GM21360 (cell line): Measurements from ENCODE around the gene B3GNT5.

ENCODE experiments used
- ATAC-seq: cut with Tn5 transposase; IDR thresholded peaks from one replicate; pipeline ENCODE4 v1.9.1; 2021; ENCODE audit warnings: mild to moderate bottlenecking, moderate library complexity; ENCODE audit not compliant: unreplicated experiment

Gene B3GNT5

DNA sequence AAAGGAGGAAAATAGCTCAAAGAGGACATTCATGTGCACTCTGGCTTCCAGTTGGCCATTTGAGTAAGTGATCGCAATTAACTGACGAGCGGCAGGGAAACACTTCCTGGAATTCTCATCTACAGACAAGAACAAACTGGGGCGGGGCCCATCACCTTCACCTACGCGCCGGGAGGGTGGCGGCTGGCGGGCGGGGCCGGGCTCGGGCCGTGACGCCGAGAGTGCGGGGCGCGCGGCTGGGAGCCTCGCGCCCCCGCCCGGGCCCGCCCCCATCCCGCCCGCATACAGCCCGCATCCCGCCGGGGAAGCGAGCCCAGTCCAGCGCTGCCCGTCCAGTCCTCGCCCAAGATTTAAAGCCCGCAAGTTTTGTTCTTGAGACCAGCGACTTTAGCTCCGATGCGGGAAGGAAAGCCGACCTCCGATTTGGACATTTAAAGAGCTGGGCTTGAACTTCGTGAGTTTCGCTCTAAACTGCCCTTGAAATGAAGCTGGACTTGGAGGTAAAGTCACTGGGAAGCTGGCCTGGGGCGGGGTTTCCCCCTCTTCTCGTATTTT, at the start of gene B3GNT5:
Gene B3GNT5 (plus strand): TSS at position 281 of the 555 bp plus-strand sequence. CDS start 16,546 bp downstream, outside the sequence.
- ATAC-seq: no peak

DNA sequence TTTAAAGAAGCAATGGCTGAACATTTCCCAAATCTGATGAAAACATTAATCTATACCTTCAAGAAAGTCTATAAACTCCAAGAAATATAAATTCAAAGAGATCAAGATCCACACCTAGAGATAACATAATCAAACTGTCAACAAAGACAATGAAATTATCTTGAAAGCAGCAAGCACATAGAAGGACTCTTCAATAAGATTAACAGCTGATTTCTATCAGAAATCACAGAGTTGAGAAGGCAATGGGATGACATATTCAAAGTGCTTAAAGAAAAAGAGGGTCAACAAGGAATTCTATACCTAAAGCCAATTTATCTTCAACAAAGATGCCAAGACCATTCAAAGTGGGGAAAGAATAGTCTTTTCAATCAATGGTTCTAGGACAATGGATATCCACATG, 49.4 kb upstream of the B3GNT5 start:
- no peak for ATAC-seq

DNA sequence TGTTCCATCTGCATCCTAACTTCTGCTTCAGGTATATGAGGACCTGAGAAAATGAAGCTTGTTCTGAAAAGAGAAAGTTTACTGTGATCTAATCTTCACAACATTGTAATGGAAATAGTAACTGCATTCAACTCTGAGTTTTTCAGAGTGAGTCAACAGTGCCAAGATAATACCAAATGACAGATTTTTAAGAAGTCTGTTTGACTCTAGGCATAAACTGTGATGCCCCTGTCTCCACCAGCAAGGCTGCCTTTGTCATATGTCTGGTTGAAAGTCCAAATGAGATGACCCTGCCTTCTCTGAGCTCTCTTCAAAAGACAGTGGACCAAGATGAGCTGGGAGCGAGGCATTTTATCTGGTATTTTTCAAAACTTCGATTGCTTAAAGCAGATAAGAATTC, 44.8 kb upstream of the B3GNT5 start:
- no peak for ATAC-seq

- no peak for ATAC-seq
Measured at GRCh38 chr3:183208800-183209199, 44.3 kb upstream of the B3GNT5 start.

DNA sequence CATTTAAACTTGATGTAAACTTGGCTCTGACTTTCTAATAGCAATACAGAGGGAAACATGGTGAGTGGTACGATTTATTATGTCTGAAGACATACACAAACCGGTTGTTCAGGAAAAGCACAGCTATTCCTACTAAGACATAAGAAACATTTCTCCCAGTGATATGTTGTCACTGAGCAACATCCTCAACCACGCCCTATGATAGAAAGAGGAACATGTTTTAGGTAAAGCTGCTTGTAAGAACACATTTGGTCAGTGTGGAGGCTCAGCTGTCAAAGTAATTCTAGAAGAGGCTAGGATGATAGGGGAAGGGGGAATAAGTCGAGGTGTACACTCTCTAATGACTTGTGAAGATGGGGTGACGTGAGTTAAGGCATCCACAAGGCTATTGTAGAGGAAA, 42.7 kb upstream of the B3GNT5 start:
- no peak for ATAC-seq

DNA sequence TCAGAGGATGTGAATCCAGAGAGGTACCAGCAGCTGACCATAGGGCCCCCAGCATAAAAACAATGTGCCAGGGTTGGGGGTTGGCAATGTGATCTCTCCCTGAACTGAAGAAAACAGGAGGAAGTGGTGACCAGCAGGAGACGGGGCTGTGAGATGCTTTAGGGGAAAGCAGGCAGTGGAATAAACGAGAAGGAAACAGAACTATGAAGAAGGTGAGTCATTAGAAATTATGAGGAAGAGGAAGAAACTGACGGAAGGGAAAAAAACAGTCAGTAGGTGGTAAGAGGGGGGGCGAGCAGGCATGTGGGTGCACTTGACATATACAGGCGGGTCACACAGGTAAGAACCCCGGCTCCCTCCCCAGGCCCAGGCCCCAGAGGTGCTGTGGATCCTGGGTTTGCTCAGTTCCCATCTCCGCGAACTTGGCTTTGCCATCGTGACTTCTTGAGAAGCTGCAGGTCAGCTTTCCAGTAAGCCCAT, 42.2 kb upstream of the B3GNT5 start:
- no peak for ATAC-seq

DNA sequence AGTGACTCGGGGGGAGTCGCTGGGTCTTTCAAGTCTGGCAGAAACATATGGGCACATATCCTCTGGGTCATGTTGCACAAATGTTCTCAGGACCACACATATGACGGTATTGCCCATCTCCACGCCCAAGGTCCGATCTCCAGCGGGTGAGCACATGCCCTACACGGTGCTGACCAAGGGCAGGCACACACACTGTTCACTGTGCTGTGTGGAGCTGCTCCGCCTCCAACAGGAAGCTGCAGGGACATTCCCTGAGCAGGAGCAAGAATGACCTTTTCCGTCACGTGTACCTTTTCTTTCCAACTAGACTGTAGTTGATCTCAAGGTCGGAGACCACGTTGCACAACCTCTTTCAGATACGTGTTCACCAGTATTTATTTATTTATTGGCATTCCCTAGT, 41.7 kb upstream of the B3GNT5 start:
- no peak for ATAC-seq

- ATAC-seq: no peak
Measured at GRCh38 chr3:183212096-183212495, 41.0 kb upstream of the B3GNT5 start.

GRCh38 chr3:183212565-183212964, 40.5 kb upstream of the B3GNT5 start:
- ATAC-seq: no peak

DNA sequence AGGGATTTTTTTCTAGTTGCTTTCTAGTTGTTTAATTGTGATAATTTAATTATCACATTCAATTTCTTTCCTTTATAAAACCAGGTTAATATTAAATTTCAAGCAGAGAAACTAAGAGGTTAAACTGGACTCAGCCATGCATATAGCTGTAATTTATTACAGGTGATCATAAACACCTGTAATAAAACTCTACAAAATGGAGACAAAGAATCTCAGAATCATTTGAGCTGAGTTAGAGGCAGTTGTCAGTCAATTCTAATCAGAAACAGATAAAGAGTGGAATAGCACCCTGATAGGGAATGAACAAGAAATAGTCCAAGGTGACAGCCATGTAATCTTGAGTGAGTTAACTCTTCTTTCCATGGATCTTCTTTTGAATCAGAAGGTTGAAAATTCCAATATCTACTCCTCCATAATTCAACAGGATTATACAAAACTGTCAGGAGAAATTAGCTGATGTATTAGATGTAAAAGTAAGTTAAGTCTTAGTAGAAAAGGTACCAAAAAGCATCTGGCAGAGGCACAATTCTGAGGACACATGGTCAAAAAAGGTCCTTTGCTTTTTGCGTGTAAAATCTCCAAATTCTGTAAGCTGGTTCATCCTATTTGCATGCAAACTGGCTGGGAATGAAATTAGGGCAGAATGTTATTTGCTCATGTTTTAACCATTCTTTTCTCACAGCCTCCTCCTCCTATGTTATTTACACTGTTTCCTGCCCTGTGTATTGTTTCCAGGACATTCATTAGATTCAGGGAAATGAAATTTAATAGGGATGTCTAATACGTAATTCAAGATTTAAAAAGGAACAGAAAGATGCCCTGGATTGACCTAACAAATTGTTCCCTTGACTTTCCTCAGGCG, 39.4 kb upstream of the B3GNT5 start:
- ATAC-seq: no peak

GRCh38 chr3:183214277-183214612, 38.8 kb upstream of the B3GNT5 start:
- no peak for ATAC-seq

DNA sequence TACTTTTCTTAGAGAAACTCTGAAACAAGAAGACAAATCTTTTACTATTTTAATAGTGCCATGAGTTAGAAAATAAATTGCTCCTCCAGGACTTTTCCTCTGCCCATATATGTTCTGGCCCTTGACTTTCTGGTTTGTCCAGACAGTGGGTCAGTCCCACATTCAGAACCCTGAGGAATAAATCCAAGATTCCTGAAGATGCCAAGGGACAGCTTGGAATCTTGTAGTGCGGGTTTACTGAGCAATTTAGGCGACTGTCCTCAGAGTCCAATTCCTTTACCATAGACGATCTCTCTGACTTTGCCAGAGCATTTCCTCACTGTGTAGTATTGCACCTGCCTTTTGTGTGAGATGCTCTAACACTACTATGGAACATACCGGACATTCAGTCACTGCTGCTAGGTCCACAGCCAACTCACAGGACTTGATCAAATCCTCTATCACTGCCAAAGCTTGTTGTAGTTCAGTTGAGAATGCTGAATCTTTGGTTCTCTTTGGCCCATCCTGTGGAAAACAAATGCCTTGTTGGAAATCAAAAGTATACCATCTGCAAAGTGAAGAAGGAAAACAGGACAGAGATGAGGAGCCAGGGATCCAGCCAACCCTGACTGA, 37.4 kb upstream of the B3GNT5 start:
- ATAC-seq: no peak

GRCh38 chr3:183217548-183218332, 35.3 kb upstream of the B3GNT5 start:
- no peak for ATAC-seq

- ATAC-seq: no peak
Measured at GRCh38 chr3:183218826-183219225, 34.2 kb upstream of the B3GNT5 start.

GRCh38 chr3:183220828-183221227, 32.2 kb upstream of the B3GNT5 start:
- no peak for ATAC-seq

DNA sequence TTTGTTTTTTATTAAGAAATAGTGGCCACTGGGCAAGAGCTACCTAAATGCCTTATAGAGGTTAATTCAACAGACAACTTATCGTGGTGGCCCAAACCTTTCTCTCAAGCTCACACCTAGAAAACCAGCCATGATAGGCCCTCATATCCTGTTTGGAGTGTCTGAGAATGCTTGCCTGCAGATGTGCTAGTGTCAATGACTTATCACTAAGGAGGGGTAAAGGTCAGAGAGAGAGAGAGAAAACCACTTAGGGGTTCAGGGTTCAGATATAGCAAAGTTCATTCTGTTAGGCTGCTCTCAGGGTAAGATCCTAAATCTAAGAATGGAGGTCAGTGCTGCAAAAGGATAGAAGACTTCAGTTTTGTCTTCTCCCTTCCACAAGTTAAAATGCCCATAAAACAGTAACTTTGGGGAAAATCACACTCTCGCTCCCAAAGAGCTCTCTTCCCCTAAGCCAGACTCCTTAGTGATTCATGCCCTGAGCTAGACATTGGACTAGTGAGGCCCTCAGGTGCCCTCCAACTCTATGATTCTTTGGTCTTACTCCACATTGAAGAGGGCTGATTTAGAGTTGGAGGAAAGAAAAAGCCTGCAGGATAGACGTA, 30.3 kb upstream of the B3GNT5 start:
- no peak for ATAC-seq

- no peak for ATAC-seq
Measured at GRCh38 chr3:183224180-183224970, 28.7 kb upstream of the B3GNT5 start.

- ATAC-seq: no peak
Measured at GRCh38 chr3:183226333-183226890, 26.6 kb upstream of the B3GNT5 start.

DNA sequence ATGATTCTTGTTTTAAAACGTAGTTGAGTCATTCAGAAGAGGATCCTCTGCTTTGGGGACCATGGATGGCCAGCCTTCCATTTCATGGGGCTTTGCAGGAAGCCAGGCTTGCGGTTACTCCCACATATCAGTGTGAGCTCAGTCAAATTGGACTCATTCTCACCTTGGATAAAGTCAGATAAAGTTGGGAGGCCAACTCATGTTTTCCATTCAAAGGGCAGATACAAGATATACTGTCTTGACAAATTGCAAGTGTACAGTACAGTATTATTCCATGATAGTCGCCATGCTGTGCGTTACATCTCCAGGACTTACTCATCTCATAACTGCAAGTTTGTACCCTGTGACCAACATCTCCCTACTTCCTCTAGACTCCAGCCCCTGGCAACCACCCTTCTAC, 25.5 kb upstream of the B3GNT5 start:
- no peak for ATAC-seq

DNA sequence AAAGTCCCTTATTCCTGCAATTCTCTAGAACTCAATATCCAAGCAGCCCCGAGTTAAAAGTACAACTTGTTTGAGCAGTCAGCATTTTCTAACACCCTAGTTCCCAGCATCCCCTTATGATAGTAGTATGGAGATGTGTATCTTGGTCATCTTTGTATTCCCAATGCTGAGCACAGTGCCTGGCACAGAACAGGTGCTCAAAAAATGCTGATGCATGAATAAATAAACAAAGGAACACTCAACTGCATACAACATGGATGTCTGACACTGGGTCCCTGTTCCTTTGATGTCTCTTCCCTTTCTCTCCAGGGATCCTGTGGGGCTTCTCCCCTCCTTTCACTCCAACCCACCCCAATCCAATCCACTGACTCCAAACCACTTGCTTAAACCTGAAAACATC, 23.9 kb upstream of the B3GNT5 start:
- no peak for ATAC-seq
